Activated naive CD8-positive, alpha-beta T cell treated with anti-CD3 and anti-CD28 coated beads, Interleukin-2, amount 50 U/mL, for 24 hours (primary cell): Measurements from ENCODE around the gene LIPE.

Experiments used
- ATAC-seq: fragments of 150-1000 bp; cut with Tn5 transposase; one replicate; pipeline ENCODE4 v1.10.0; 2021
- DNase-seq: peaks from one replicate; pipeline ENCODE4 v3.0.0; 2021
- H3K27ac Mint-ChIP-seq: one replicate; pipeline ENCODE4 v1.8.0; 2021; ENCODE audit warnings: mild to moderate bottlenecking, mixed read lengths
- H3K27me3 Mint-ChIP-seq: one replicate; pipeline ENCODE4 v1.8.0; 2021; ENCODE audit warnings: mixed read lengths
- H3K36me3 Mint-ChIP-seq: one replicate; pipeline ENCODE4 v1.8.0; 2021; ENCODE audit warnings: low read depth, mixed read lengths
- H3K4me1 Mint-ChIP-seq: one replicate; pipeline ENCODE4 v1.8.0; 2021; ENCODE audit warnings: mixed read lengths
- H3K4me3 Mint-ChIP-seq: one replicate; pipeline ENCODE4 v1.8.0; 2021; ENCODE audit warnings: mild to moderate bottlenecking, moderate library complexity, mixed read lengths
- H3K9me3 Mint-ChIP-seq: one replicate; pipeline ENCODE4 v1.8.0; 2021; ENCODE audit warnings: mixed read lengths

Gene LIPE

GRCh38 chr19:42367929-42368328, 59.3 kb downstream of the LIPE start:
- H3K4me3 Mint-ChIP-seq = no peak overlapping the region
- H3K27ac Mint-ChIP-seq = no peak overlapping the region
- ATAC-seq (no peak), DNase-seq (no peak)
- peaks cover 8% of the 10 kb centered on the region for H3K4me1 Mint-ChIP-seq
- peaks cover 9% of the 10 kb centered on the region for H3K36me3 Mint-ChIP-seq
- no peaks in the 10 kb centered on the region for H3K27me3 Mint-ChIP-seq
- no peaks in the 10 kb centered on the region for H3K9me3 Mint-ChIP-seq

GRCh38 chr19:42366673-42367072, 60.5 kb downstream of the LIPE start:
- ATAC-seq (no peak), DNase-seq (no peak)
- peaks cover 9% of the 10 kb centered on the region for H3K36me3 Mint-ChIP-seq
- no peaks in the 10 kb centered on the region for H3K9me3 Mint-ChIP-seq
- no peak overlapping the region for H3K4me3 Mint-ChIP-seq
- H3K4me1 Mint-ChIP-seq = peaks cover 8% of the 10 kb centered on the region
- H3K27ac Mint-ChIP-seq = no peak overlapping the region
- H3K27me3 Mint-ChIP-seq = no peaks in the 10 kb centered on the region

- no peak overlapping the region for H3K4me3 Mint-ChIP-seq
- peaks cover 9% of the 10 kb centered on the region for H3K36me3 Mint-ChIP-seq
- no peaks in the 10 kb centered on the region for H3K9me3 Mint-ChIP-seq
- no peak for ATAC-seq
- peaks cover 6% of the 10 kb centered on the region for H3K4me1 Mint-ChIP-seq
- no peaks in the 10 kb centered on the region for H3K27me3 Mint-ChIP-seq
- no peak for DNase-seq
- peak overlapping the region; percentile 64 for H3K27ac Mint-ChIP-seq
These were observed 63.4 kb downstream of the LIPE start for GRCh38 chr19:42363614-42364346.

GRCh38 chr19:42362891-42363440, 64.2 kb downstream of the LIPE start:
- DNase-seq (no peak), ATAC-seq (no peak)
- Mint-ChIP-seq H3K9me3 (no peaks in the 10 kb centered on the region), H3K4me3 (no peak overlapping the region), H3K27ac (no peak overlapping the region), H3K27me3 (no peaks in the 10 kb centered on the region), H3K36me3 (peaks cover 9% of the 10 kb centered on the region), H3K4me1 (peaks cover 6% of the 10 kb centered on the region)

GRCh38 chr19:42362342-42362741, 64.8 kb downstream of the LIPE start:
- Mint-ChIP-seq H3K27ac (no peak overlapping the region), H3K27me3 (no peaks in the 10 kb centered on the region), H3K9me3 (no peaks in the 10 kb centered on the region), H3K36me3 (peaks cover 9% of the 10 kb centered on the region), H3K4me1 (peaks cover 6% of the 10 kb centered on the region), H3K4me3 (no peak overlapping the region)
- no peak for ATAC-seq
- no peak for DNase-seq

GRCh38 chr19:42361545-42361910, 65.7 kb downstream of the LIPE start:
- Mint-ChIP-seq H3K9me3 (no peaks in the 10 kb centered on the region), H3K4me1 (peaks cover 6% of the 10 kb centered on the region), H3K4me3 (no peak overlapping the region), H3K36me3 (peaks cover 9% of the 10 kb centered on the region), H3K27ac (no peak overlapping the region), H3K27me3 (no peaks in the 10 kb centered on the region)
- no peak for ATAC-seq
- DNase-seq = no peak

- Mint-ChIP-seq H3K4me1 (peaks cover 6% of the 10 kb centered on the region), H3K27me3 (no peaks in the 10 kb centered on the region), H3K27ac (no peak overlapping the region), H3K36me3 (peaks cover 9% of the 10 kb centered on the region), H3K4me3 (no peak overlapping the region), H3K9me3 (no peaks in the 10 kb centered on the region)
- ATAC-seq (peak; percentile 10), DNase-seq (no peak)
These were observed 66.2 kb downstream of the LIPE start for GRCh38 chr19:42360787-42361544.

- H3K27ac Mint-ChIP-seq = no peak overlapping the region
- no peak overlapping the region for H3K4me3 Mint-ChIP-seq
- no peaks in the 10 kb centered on the region for H3K36me3 Mint-ChIP-seq
- no peaks in the 10 kb centered on the region for H3K27me3 Mint-ChIP-seq
- ATAC-seq (no peak), DNase-seq (no peak)
- H3K4me1 Mint-ChIP-seq = peaks cover 3% of the 10 kb centered on the region
- no peaks in the 10 kb centered on the region for H3K9me3 Mint-ChIP-seq
These were observed 69.9 kb downstream of the LIPE start for GRCh38 chr19:42357290-42357689.

- no peaks in the 10 kb centered on the region for H3K27me3 Mint-ChIP-seq
- ATAC-seq (no peak), DNase-seq (no peak)
- H3K9me3 Mint-ChIP-seq = no peaks in the 10 kb centered on the region
- H3K4me1 Mint-ChIP-seq = peaks cover 4% of the 10 kb centered on the region
- H3K27ac Mint-ChIP-seq = no peak overlapping the region
- H3K4me3 Mint-ChIP-seq = no peak overlapping the region
- H3K36me3 Mint-ChIP-seq = no peaks in the 10 kb centered on the region
These were observed 70.5 kb downstream of the LIPE start for GRCh38 chr19:42356686-42357085.

GRCh38 chr19:42355896-42356295, 71.3 kb downstream of the LIPE start:
- Mint-ChIP-seq H3K4me3 (no peak overlapping the region), H3K4me1 (peaks cover 4% of the 10 kb centered on the region), H3K27ac (no peak overlapping the region), H3K9me3 (no peaks in the 10 kb centered on the region), H3K36me3 (no peaks in the 10 kb centered on the region), H3K27me3 (no peaks in the 10 kb centered on the region)
- ATAC-seq (no peak), DNase-seq (no peak)

- ATAC-seq (no peak), DNase-seq (no peak)
- Mint-ChIP-seq H3K9me3 (no peaks in the 10 kb centered on the region), H3K4me1 (peaks cover 4% of the 10 kb centered on the region), H3K4me3 (no peak overlapping the region), H3K27me3 (no peaks in the 10 kb centered on the region), H3K36me3 (no peaks in the 10 kb centered on the region), H3K27ac (no peak overlapping the region)
These were observed 73.7 kb downstream of the LIPE start for GRCh38 chr19:42353341-42354015.

- no peaks in the 10 kb centered on the region for H3K9me3 Mint-ChIP-seq
- H3K4me1 Mint-ChIP-seq = peaks cover 4% of the 10 kb centered on the region
- no peak overlapping the region for H3K27ac Mint-ChIP-seq
- H3K27me3 Mint-ChIP-seq = no peaks in the 10 kb centered on the region
- no peak overlapping the region for H3K4me3 Mint-ChIP-seq
- H3K36me3 Mint-ChIP-seq = no peaks in the 10 kb centered on the region
- ATAC-seq (peak; percentile 83), DNase-seq (peak; percentile 16)
These were observed 74.6 kb downstream of the LIPE start for GRCh38 chr19:42352301-42353259.
